HepG2 (cell line): ENCODE data around the gene PSRC1. TPM values are rescaled to one million over a fixed set of nuclear protein-coding genes. Genes with fewer than 3 reads are reported as not detected.
A peak's percentile ranks its signal among the peaks of the same experiment; 100 is the strongest.

Experiments
- HOXA3 ChIP-seq: sonication (generic); formaldehyde crosslinking; IDR thresholded peaks from 2 replicates; pipeline ENCODE4 v1.5.0; 2020; ENCODE audit warnings: missing genetic modification reagents
- MBD4 ChIP-seq: IDR thresholded peaks from 2 replicates; pipeline ENCODE4 v1.6.1; 2012; ENCODE audit warnings: low read length, inconsistent platforms, borderline replicate concordance
- PITX1 ChIP-seq: sonication (generic); formaldehyde crosslinking; IDR thresholded peaks from 2 replicates; pipeline ENCODE4 v1.5.1; 2020; ENCODE audit warnings: mild to moderate bottlenecking, missing genetic modification reagents
- SSRP1 ChIP-seq: IDR thresholded peaks from 2 replicates; pipeline ENCODE4 v1.6.1; 2016; ENCODE audit warnings: control low read depth
- ZNF3 ChIP-seq: IDR thresholded peaks from 2 replicates; pipeline ENCODE4 v1.7.0; 2017; ENCODE audit warnings: inconsistent platforms
- ZNF761 ChIP-seq: sonication (generic); formaldehyde crosslinking; conservative IDR thresholded peaks from 2 replicates; pipeline ENCODE4 v1.4.0; 2020; ENCODE audit warnings: mild to moderate bottlenecking, missing genetic modification reagents
- polyA plus RNA-seq, 8 experiments: library from polyadenylated mRNA; depleted of rRNA in 3 of 8; stranded (reverse) in 7 of 8; unstranded in 1 of 8; fragments of >200 nt; fragmentation: Illumina TruSeq in 4 of 8; extraction: Trizol in 4 of 8; gene quantifications; 2 replicates each; pipeline versions ENCODE4 v1.2.1 to v1.2.3, GENCODE V29; 2011 to 2016; ENCODE audit warnings: low read depth in 4 of 8, missing spikeins in 1 of 8, mixed read lengths in 1 of 8; ENCODE audit not compliant: insufficient read depth in 1 of 8
- total RNA-seq, 5 experiments: library from RNA; depleted of rRNA; stranded (reverse); fragments of >200 nt; fragmentation: Illumina TruSeq; extraction: Trizol; gene quantifications; 2 replicates each; pipeline ENCODE4 v1.2.3, GENCODE V29; 2016; ENCODE audit warnings: low read depth in 1 of 5
- TF ChIP-seq, protein P1 (sequence below), 2 experiments: sonication (generic) in 1 of 2; formaldehyde crosslinking in 1 of 2; IDR thresholded peaks; 2 replicates each; pipeline versions ENCODE4 v1.4.0 to v1.6.1; 2018 to 2020; ENCODE audit warnings: missing genetic modification reagents in 2 of 2, borderline replicate concordance in 1 of 2, low read depth in 1 of 2, mild to moderate bottlenecking in 1 of 2, missing biosample characterization in 1 of 2
- TF ChIP-seq, protein P2 (sequence below): sonication (generic); formaldehyde crosslinking; IDR thresholded peaks from 2 replicates; pipeline ENCODE4 v1.4.0; 2020; ENCODE audit warnings: missing genetic modification reagents

Gene PSRC1
- total and polyA plus RNA-seq, 2 of the 13 experiments (the other 11 are each of a cell fraction or from before 2014, with no cell fraction given) = 28.6 to 30.3 TPM

DNA sequence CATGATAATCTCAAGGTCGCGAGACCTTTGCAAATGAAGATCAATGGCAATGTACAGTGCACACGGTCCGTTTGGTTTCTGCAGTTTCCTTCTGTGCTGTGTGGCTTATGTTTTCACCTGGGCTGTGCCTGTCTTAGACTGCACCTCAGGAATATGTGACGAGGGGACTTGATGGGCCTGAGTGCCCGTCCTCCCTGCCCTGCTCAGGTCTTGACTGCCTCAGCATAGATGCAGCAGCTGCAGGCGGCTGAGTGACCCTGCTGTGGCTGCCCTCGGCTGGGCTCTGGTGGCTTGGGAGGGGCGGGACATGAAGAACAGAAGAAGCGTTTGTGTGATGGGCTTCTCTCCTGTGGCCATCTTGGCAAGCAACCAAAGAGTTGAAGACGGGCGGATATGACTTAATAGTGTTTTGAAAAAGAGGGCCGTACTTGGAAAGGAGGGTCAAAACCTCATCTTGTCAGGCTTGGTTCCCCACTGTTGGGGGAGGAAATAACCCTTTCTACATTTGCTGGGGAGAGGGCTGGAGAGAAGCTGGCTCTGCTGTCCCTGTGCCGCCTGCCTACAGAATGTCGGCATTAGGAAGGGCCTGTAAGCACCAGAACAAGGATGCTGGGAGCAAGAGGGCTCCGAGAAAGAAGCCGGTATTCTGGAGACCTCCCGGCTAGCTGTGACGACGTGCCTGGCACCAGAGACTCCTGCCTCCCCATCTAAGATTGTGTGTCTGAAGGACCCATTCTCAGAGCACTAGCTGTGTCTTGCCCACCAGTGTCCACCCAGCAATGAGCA lies 16.8 kb upstream of the PSRC1 start (continued):
- TF ChIP-seq PITX1 (CRISPR knock-in tag) = no peak
- no peak for TF ChIP-seq ZNF761
- TF ChIP-seq, protein P1, sequence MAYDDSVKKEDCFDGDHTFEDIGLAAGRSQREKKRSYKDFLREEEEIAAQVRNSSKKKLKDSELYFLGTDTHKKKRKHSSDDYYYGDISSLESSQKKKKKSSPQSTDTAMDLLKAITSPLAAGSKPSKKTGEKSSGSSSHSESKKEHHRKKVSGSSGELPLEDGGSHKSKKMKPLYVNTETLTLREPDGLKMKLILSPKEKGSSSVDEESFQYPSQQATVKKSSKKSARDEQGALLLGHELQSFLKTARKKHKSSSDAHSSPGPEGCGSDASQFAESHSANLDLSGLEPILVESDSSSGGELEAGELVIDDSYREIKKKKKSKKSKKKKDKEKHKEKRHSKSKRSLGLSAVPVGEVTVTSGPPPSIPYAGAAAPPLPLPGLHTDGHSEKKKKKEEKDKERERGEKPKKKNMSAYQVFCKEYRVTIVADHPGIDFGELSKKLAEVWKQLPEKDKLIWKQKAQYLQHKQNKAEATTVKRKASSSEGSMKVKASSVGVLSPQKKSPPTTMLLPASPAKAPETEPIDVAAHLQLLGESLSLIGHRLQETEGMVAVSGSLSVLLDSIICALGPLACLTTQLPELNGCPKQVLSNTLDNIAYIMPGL (CRISPR knock-in tag; IDR thresholded peaks at IDR 0.05; ENCODE audit: borderline replicate concordance in 1 of 2, low read depth in 1 of 2) = peak in 1 of 2 experiments; percentile 11; a peak in 1 of 4 replicates
- TF ChIP-seq ZNF3 (CRISPR knock-in tag) = 0 out of 2 replicates have a peak, but pooled peaks have one; percentile 32
- TF ChIP-seq SSRP1 = no peak
- TF ChIP-seq, protein P2, sequence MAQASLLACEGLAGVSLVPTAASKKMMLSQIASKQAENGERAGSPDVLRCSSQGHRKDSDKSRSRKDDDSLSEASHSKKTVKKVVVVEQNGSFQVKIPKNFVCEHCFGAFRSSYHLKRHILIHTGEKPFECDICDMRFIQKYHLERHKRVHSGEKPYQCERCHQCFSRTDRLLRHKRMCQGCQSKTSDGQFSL = no peak
- TF ChIP-seq MBD4 = no peak
- peak; percentile 41; the same call in 1 of the 2 replicates for TF ChIP-seq HOXA3 (CRISPR knock-in tag)
